ENCODE results near the gene CD33.

Gene CD33

DNA sequence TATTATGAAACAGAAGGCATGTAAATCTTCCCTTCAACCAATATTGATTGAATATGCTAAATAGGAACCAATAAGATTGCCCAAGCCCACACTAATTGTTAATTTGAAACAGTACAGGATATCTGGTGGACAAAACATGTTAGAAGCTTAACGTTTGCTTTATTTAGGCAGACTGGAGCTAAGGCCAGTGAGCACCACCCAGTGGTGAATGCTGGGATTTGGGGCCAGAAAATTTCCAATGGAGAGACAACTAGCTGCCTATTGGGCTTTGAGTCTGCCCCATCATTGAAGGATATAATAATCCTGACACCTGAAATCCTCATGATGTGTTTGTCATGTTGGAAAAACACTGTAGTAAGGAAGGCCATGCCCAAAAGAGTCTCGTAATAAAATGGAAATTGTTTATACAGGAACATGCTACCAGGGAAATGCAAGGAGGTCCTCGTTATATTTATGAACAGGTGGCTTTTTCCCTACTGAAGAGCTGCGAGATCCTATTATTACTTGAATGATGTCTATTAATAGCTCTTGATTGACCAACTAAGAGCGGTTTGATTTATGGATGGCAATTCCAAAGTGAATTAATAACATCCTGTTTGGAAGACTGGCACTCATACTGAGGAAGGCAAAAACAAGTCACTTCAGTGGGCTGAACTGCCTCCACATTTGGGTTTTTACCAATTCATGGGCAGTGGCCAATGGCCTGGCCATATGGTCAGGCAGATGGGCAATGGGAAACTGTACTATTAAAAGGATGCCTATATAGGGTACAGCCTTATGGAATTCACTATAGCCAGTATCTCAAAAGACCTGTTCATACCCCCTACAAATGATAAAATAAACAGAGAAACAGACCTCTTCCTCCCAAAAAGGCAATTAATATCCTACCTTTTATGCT, 34.7 kb downstream of the CD33 start:
- DNase-seq = no peak

DNA sequence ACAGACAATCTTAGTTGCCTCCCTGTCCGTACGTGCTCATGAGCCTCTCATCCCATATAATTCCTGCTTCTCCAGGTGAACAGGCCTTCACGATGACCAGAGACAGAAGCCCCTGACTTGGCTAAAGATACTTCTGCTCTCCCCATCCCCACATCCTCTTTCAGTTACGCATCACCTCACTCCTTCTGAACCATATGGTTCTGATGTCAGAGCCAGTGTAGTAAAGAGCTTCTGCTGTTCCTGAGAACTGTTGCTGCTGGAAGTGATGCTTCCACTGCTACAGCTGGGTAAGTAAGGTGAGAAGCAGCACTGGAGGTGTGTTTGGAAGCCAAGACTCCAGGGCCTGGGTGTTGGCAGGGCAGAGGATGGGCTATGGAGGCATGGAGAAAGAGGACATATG, 38.9 kb downstream of the CD33 start:
- DNase-seq = no peak

DNA sequence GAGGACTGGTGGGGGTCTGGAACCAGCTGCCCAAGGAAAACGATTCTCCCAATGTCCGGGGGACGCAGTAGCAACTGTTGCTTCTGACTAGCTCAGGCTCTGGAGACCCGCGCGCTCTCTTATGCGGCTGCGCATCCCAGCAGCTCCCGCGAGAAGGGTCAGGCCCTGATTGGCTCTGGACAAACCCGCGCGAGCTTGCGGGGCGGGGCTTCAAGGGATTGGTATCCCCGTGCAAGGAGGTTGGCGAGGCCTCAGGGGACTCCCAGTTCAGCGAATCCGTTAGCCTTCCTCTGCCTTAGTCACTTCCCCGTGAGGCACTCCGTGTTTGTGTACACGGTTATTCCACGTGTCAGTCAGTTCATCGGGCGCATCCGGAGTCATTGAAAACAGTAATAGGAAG, 46.2 kb downstream of the CD33 start:
- no peak for DNase-seq

- no peak for DNase-seq
Observed at GRCh38 chr19:51272183-51272810, 47.4 kb downstream of the CD33 start.

DNA sequence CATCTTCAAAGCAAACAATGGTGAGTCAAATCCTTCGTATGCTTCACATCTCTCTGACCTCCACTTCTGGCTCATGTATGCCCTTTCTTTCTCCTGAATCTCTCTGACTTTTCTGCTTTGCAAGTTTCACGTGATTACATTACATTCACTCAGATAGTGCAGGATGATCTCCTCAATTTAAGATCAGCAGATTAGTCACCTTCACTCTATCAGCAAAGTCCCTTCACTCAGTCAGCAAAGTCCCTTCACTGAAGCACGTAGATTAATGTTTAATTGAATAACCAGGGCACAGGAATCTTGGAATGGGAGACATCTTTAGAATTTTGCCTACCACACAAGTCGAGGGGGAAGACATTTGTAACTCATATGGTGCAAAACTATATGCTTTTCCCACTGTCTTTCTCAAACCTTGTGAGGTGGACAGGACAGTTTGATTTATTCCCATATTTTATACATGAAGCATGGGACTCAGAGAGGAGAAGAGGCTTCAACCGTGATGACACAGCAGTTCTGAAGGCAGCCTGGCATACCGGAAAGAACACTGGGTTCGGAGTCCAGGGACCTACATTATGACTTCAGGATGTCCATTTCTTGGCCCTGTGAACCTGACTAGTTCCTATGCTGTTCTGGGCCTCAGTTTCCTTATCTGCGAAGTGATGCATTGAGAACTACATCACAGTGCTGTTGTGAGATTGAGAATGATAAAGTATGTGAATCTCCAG, 49.3 kb downstream of the CD33 start:
- DNase-seq = no peak

- DNase-seq = no peak
Observed at GRCh38 chr19:51277112-51277511, 52.2 kb downstream of the CD33 start.

DNA sequence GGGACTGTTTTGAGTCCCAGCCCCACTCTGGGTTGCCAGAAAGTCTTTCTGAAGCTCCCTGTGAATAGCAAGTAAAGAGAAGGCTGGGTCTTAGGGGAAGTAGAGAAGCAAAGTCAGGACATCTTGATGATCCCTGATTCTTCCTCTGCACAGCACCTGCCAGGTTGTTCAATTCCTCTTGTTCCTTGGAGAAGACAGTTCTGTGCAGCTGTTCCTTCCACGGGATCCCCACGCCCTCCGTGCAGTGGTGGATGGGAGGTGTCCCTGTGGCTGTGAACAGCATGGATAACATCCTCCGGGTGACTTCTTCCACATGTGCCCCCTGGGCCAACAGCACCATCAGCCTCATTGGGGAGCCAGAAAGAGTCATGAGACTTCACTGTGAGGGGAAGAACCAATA, 57.5 kb downstream of the CD33 start:
- no peak for DNase-seq

DNA sequence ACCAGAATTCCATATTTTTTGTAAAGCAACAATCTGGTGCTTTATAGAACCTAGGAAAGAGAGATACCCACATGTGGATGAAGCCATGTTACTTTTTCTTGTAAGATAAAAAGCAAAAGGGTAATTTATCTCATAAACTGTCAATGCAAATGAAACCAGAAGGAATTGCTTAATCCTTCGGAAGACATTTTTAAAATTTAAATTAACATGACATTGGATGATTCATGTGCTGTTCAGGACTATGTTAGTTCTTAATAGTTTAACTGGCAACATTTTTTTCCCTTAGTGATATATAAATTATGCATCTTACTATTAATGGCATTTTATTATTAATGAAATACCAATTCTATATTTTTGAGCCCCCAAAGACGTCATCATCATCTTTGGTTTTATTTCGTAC, 60.8 kb downstream of the CD33 start:
- DNase-seq = no peak
